A673 (cell line): ENCODE measurements around the gene POGK.

Source experiments
- EZH2 ChIP-seq: fragments of 200-600 bp; sonication (generic); IDR thresholded peaks from 2 replicates; pipeline ENCODE4 v1.6.1; 2017; ENCODE audit warnings: borderline replicate concordance, low read depth, mild to moderate bottlenecking, mixed read lengths, antibody characterized with exemption, low read length; ENCODE audit not compliant: poor library complexity, severe bottlenecking
- TF ChIP-seq, protein P1 (sequence below): fragments of 300-800, 200-600 bp; sonication (generic); conservative IDR thresholded peaks from 2 replicates; pipeline ENCODE4 v1.5.1; 2017; ENCODE audit warnings: low read depth, mild to moderate bottlenecking, antibody characterized with exemption, low read length, moderate library complexity, mixed read lengths

DNA sequence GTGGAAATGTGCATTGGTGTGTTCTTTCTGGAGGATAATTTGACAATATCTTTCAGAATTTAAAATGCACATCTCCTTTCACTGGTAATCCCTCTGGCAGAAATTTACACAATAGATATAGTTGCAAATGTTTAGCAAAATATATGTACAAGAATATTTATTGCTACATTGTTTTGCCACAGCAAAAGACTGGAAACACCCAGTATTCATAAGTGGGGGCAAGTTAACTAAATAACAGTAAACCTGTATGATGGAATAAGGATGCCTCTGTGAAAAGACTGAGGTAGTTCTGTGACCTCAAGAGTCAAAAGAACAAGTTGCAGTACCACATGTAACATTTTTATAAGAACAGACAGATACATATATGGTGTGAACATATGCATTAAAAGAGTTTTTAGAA lies 50.5 kb downstream of the POGK start:
- TF ChIP-seq, protein P1, sequence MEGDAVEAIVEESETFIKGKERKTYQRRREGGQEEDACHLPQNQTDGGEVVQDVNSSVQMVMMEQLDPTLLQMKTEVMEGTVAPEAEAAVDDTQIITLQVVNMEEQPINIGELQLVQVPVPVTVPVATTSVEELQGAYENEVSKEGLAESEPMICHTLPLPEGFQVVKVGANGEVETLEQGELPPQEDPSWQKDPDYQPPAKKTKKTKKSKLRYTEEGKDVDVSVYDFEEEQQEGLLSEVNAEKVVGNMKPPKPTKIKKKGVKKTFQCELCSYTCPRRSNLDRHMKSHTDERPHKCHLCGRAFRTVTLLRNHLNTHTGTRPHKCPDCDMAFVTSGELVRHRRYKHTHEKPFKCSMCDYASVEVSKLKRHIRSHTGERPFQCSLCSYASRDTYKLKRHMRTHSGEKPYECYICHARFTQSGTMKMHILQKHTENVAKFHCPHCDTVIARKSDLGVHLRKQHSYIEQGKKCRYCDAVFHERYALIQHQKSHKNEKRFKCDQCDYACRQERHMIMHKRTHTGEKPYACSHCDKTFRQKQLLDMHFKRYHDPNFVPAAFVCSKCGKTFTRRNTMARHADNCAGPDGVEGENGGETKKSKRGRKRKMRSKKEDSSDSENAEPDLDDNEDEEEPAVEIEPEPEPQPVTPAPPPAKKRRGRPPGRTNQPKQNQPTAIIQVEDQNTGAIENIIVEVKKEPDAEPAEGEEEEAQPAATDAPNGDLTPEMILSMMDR = no peak
- TF ChIP-seq EZH2 = no peak
